ENCODE data around the gene NAA35. TPM values are rescaled to one million over a fixed set of nuclear protein-coding genes. Genes with fewer than 3 reads are reported as not detected.

The NAA35 gene
- total and polyA plus RNA-seq, 9 of the 15 experiments (the other 6 are each of a cell fraction or from before 2014, with no cell fraction given): 17.7 to 43.9 (median 29.0) TPM

GRCh38 chr9:85940832-85941621 is at the start of gene NAA35 (continued):
- TF ChIP-seq KLF16 (IDR thresholded peaks at IDR 0.05) (no peak), SNIP1 (IDR thresholded peaks at IDR 0.05; ENCODE audit: low read depth) (no peak), CEBPG (CRISPR knock-in tag; IDR thresholded peaks at IDR 0.05) (no peak), CEBPG (tag; conservative IDR thresholded peaks at IDR 0.05 in 1 of 2, IDR thresholded peaks at IDR 0.05 in 1 of 2) (no peak), CBX5 (IDR thresholded peaks at IDR 0.05; ENCODE audit: borderline replicate concordance, low read depth) (no peak), EGR1 (conservative IDR thresholded peaks at IDR 0.05) (peak; percentile 85), MCM7 (IDR thresholded peaks at IDR 0.05) (no peak), ZNF740 (CRISPR knock-in tag; IDR thresholded peaks at IDR 0.05) (no peak), ZNF740 (tag; IDR thresholded peaks at IDR 0.05) (no peak), ATF1 (CRISPR knock-in tag; IDR thresholded peaks at IDR 0.05) (no peak), ATF1 (tag; IDR thresholded peaks at IDR 0.05) (peak; percentile 86), CHAMP1 (IDR thresholded peaks at IDR 0.05) (no peak), SAFB (IDR thresholded peaks at IDR 0.05; ENCODE audit: borderline replicate concordance, low read depth, low read length) (no peak), BCOR (IDR thresholded peaks at IDR 0.05) (no peak), HIVEP1 (CRISPR knock-in tag; IDR thresholded peaks at IDR 0.05) (no peak), SOX6 (IDR thresholded peaks at IDR 0.05) (no peak), SPI1 (IDR thresholded peaks at IDR 0.05; ENCODE audit: borderline replicate concordance, low read depth, low read length) (no peak), ZNF165 (CRISPR knock-in tag; IDR thresholded peaks at IDR 0.05; ENCODE audit: borderline replicate concordance) (no peak), MAFF (IDR thresholded peaks at IDR 0.05; ENCODE audit: low read length) (peak; percentile 75; the same call in 1 of the 2 replicates), TBL1XR1 (IDR thresholded peaks at IDR 0.05; ENCODE audit: low read length in 2 of 2) (no peak), ZNF766 (CRISPR knock-in tag; conservative IDR thresholded peaks at IDR 0.05) (no peak), NONO (IDR thresholded peaks at IDR 0.05; ENCODE audit: low read depth in 2 of 2, low read length in 1 of 2) (0 out of 4 replicates have a peak, but pooled peaks of 1 of the 2 experiments have one; percentile 18), ZNF184 (CRISPR knock-in tag; IDR thresholded peaks at IDR 0.05) (0 out of 2 replicates have a peak, but pooled peaks have one; percentile 65), CBX8 (IDR thresholded peaks at IDR 0.05; ENCODE audit: borderline replicate concordance, extremely low read depth, low read depth, low read length, poor library complexity, severe bottlenecking) (no peak)
- TF ChIP-seq, protein P1, sequence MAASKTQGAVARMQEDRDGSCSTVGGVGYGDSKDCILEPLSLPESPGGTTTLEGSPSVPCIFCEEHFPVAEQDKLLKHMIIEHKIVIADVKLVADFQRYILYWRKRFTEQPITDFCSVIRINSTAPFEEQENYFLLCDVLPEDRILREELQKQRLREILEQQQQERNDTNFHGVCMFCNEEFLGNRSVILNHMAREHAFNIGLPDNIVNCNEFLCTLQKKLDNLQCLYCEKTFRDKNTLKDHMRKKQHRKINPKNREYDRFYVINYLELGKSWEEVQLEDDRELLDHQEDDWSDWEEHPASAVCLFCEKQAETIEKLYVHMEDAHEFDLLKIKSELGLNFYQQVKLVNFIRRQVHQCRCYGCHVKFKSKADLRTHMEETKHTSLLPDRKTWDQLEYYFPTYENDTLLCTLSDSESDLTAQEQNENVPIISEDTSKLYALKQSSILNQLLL (CRISPR knock-in tag; IDR thresholded peaks at IDR 0.05; ENCODE audit: borderline replicate concordance): no peak
